Gastrocnemius medialis (tissue), 4 donors: ENCODE measurements around the gene ACOXL. TPM values are rescaled to one million over a fixed set of nuclear protein-coding genes. Genes with fewer than 3 reads are reported as not detected.

Experiments
- ATAC-seq, 2 donors: fragments of 150-250 bp; one replicate each; pipeline ENCODE4 v1.9.1; 2016
- DNase-seq, 2 donors: peaks; one replicate each; pipeline ENCODE4 v3.0.0-alpha.2; 2019
- H3K27ac ChIP-seq, 4 donors: fragments of 200-600 bp; sonication (generic); 1 replicate in 1 of 4; 2 replicates in 3 of 4; pipeline ENCODE4 v1.5.1; 2016 to 2018; ENCODE audit warnings: mild to moderate bottlenecking in 2 of 4, moderate library complexity in 1 of 4
- H3K27me3 ChIP-seq, 3 donors: fragments of 200-600 bp; sonication (generic) in 2 of 3; 1 replicate in 1 of 3; 2 replicates in 2 of 3; pipeline versions ENCODE4 v1.5.1 to v1.6.0; 2016 to 2019; ENCODE audit warnings: mild to moderate bottlenecking in 1 of 3, moderate library complexity in 1 of 3
- H3K36me3 ChIP-seq, 2 donors: fragments of 200-600 bp; sonication (generic) in 1 of 2; one replicate each; pipeline ENCODE4 v1.5.1; 2017 to 2018
- H3K4me1 ChIP-seq, 2 donors: fragments of 200-600 bp; sonication (generic) in 1 of 2; one replicate each; pipeline ENCODE4 v1.5.1; 2016 to 2017; ENCODE audit warnings: mild to moderate bottlenecking in 2 of 2
- H3K4me3 ChIP-seq, 4 donors: fragments of 200-600 bp; sonication (generic) in 3 of 4; 1 replicate in 1 of 4; 2 replicates in 3 of 4; pipeline ENCODE4 v1.5.1; 2016 to 2019; ENCODE audit warnings: mild to moderate bottlenecking in 2 of 4
- H3K9me3 ChIP-seq, 3 donors: fragments of 200-600 bp; sonication (generic) in 2 of 3; 1 replicate in 1 of 3; 2 replicates in 2 of 3; pipeline ENCODE4 v1.5.1; 2016 to 2019
- POLR2A ChIP-seq, 2 donors: fragments of 450-650 bp; IDR thresholded peaks; one replicate each; pipeline ENCODE4 v1.6.1; 2017; ENCODE audit warnings: antibody characterized with exemption in 2 of 2, mild to moderate bottlenecking in 2 of 2, moderate library complexity in 2 of 2
- in situ Hi-C, 4 donors: fragments of 200-750 bp; cut with MboI; loops; one replicate each; pipeline versions ENCODE4 v1.15.0 to v1.8.0; 2017; ENCODE audit warnings: low sequenced_read_pairs in 4 of 4
- intact Hi-C: fragments of 100-400 bp; cut with DNase I; formaldehyde crosslinking; loops from one replicate; pipeline ENCODE4 v1.15.1; 2023; ENCODE audit warnings: low total_unique reads
- total RNA-seq, 4 donors: library from RNA; depleted of rRNA; stranded (reverse); fragments of >200 nt; gene quantifications; one replicate each; pipeline versions ENCODE4 v1.1.0 to v1.2.3, GENCODE V29; 2016
- TF ChIP-seq, protein P1 (sequence below), 5 experiments: fragments of 450-650 bp in 3 of 5; fragments of 200-600 bp in 2 of 5; sonication (generic) in 2 of 5; IDR thresholded peaks in 4 of 5; conservative IDR thresholded peaks in 1 of 5; 1 replicate in 4 of 5; 2 replicates in 1 of 5; pipeline ENCODE4 v1.5.1; 2016 to 2019; ENCODE audit warnings: antibody characterized with exemption in 5 of 5, mild to moderate bottlenecking in 3 of 5, moderate library complexity in 3 of 5

The ACOXL gene
- total RNA-seq, 4 donors from 2014 or later, result not detected

DNA sequence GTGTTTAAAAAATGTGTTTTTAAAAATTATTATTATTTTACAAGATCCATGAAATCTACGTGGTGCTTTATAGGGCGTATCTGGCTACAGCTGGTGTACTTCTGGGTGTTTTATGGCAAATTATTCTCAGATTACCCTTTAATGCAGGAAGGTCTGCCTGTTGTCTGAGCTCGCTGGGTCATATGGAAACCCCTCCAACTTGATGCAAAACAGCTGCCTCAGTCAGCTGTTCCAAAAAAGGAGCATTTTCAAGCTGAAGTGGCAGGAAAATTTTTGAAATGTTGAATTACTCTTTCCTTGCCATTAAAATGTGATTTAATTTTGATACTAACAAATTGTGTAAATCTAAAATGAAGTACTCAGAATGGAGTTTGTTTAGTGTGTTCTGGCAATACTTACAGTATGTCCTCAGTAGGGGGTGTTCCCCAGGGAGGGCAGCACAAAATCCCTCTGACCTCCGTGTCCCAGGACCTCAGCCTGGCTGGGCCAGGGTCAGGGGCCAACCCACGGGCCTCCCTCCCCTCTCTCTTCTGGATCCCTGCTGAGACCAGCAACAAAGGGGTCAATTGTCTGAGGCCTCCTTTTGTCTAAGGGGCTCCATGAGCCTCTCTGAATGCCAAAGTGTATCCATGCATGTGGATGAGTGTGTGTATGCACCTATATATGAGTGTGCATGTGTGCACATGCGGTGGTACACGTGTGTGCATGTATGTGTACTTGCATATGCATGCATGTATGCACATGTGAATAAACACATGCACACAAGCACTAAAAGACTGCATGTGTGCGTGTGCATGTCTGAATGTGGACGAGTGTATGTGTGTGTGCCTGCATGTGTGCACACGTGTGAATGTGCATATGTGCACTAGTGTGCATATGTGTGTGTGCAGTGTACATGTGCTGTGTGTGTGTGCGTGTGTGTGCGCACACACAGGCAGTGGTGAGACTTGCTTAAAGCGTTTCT is 105.4 kb downstream of the ACOXL start:
- intact Hi-C loops, result no loop called here

DNA sequence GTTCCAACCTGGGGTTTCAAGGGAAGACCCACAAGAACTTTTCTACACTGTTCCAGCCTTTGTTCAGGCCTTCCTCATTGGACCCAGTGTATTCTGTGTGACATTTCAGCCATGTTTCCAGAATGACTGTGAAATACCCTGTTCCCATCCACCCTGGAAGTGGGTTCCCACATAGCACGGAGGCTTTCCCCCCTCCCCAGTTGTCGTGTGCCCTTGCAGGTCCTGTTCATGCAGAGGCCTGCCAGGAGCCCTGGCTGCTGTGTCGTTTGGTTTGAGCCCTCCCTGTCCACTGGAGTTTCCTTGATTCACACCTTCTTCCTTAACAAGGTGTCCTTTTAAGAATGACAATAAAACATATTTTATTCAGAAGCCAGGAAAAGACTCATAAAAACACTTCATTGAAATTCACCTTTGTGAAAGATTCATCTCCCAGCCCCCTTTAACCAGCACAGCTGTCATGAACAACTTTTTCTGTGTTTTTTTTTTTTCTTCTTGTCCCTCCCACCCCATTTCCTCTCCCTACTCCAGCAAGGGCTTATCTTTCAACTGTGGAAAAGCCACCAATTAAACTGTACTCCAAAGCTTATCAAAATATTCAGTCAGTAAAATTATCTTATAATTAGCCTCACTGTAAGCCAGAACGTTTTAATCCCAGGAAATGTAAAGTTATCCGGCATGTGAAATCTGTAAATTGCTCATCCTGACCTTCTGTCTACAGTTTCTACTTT is 106.4 kb downstream of the ACOXL start:
- in situ Hi-C loops, result no loop called here

More for the DNA sequence above, 105.4 kb downstream of the ACOXL start:
- Histone ChIP-seq H3K36me3 (no peaks in the 10 kb centered on the region), H3K9me3 (no peaks in the 10 kb centered on the region), H3K4me1 (no peaks in the 10 kb centered on the region), H3K27ac (no peak overlapping the region), H3K27me3 (no peaks in the 10 kb centered on the region), H3K4me3 (no peak overlapping the region)
- TF ChIP-seq, protein P1, sequence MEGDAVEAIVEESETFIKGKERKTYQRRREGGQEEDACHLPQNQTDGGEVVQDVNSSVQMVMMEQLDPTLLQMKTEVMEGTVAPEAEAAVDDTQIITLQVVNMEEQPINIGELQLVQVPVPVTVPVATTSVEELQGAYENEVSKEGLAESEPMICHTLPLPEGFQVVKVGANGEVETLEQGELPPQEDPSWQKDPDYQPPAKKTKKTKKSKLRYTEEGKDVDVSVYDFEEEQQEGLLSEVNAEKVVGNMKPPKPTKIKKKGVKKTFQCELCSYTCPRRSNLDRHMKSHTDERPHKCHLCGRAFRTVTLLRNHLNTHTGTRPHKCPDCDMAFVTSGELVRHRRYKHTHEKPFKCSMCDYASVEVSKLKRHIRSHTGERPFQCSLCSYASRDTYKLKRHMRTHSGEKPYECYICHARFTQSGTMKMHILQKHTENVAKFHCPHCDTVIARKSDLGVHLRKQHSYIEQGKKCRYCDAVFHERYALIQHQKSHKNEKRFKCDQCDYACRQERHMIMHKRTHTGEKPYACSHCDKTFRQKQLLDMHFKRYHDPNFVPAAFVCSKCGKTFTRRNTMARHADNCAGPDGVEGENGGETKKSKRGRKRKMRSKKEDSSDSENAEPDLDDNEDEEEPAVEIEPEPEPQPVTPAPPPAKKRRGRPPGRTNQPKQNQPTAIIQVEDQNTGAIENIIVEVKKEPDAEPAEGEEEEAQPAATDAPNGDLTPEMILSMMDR (IDR thresholded peaks at IDR 0.05 in 4 of 5, conservative IDR thresholded peaks at IDR 0.05 in 1 of 5), result no peak
- TF ChIP-seq POLR2A (IDR thresholded peaks at IDR 0.05), result no peak
- in situ Hi-C loops, result no loop called here
- ATAC-seq, result no peak
- no peak for DNase-seq

DNA sequence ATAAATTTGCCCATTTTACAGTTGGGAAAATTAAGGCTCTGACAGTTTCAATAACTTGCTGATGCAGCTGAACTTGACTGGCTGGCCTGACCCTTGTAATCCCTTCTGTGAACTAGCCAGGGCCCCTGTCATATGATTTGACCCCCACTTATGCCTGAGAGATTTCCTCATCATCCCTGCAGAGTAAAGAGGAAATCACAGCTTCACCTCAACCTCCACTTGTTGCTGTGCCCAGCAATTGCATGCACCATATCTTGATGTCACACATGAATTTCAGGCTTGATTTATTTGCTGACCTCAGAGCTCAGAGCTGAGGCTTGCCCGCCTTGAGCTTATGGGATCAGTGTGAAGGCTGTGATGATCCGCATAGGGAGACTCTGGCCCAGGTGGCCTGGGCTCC is 108.1 kb downstream of the ACOXL start:
- ATAC-seq (no peak), DNase-seq (no peak)
- Histone ChIP-seq H3K27me3 (no peaks in the 10 kb centered on the region), H3K9me3 (no peaks in the 10 kb centered on the region), H3K27ac (no peak overlapping the region), H3K36me3 (no peaks in the 10 kb centered on the region), H3K4me3 (no peak overlapping the region), H3K4me1 (no peaks in the 10 kb centered on the region)
- in situ Hi-C loops (no loop called here), intact Hi-C loops (no loop called here)
- no peak for TF ChIP-seq POLR2A (IDR thresholded peaks at IDR 0.05)
- TF ChIP-seq, protein P1 (IDR thresholded peaks at IDR 0.05 in 4 of 5, conservative IDR thresholded peaks at IDR 0.05 in 1 of 5), result no peak

More for the DNA sequence above, 106.4 kb downstream of the ACOXL start:
- intact Hi-C loops, result no loop called here
- Histone ChIP-seq H3K27me3 (no peaks in the 10 kb centered on the region), H3K4me1 (no peaks in the 10 kb centered on the region), H3K36me3 (no peaks in the 10 kb centered on the region), H3K27ac (no peak overlapping the region), H3K9me3 (no peaks in the 10 kb centered on the region), H3K4me3 (no peak overlapping the region)
- DNase-seq (no peak), ATAC-seq (no peak)
- TF ChIP-seq POLR2A (IDR thresholded peaks at IDR 0.05), result no peak
- TF ChIP-seq, protein P1 (IDR thresholded peaks at IDR 0.05 in 4 of 5, conservative IDR thresholded peaks at IDR 0.05 in 1 of 5), result no peak

DNA sequence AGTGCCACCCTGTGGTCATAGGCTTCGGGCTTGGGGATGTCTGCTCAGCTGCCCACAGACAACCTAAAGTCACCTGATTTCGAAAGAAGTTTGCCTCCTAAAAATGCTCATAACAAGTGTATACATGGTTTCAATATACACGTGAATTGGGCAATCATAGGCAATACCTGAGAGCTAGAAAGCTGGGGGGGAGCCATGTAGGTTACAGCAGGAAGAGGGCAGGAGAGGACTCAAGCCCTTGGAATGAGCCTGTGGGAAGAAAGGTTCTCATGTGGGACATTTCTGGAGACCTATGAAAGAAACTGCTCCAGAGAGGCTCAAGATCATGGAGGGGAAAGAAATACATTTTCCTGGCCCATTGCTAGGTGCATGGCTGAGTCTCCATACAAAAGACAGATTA is 109.7 kb downstream of the ACOXL start:
- Histone ChIP-seq H3K9me3 (no peaks in the 10 kb centered on the region), H3K27ac (no peak overlapping the region), H3K4me3 (no peak overlapping the region), H3K4me1 (no peaks in the 10 kb centered on the region), H3K27me3 (no peaks in the 10 kb centered on the region), H3K36me3 (no peaks in the 10 kb centered on the region)
- in situ Hi-C loops, result no loop called here
- no peak for DNase-seq
- intact Hi-C loops, result no loop called here
- no peak for ATAC-seq
- no peak for TF ChIP-seq POLR2A (IDR thresholded peaks at IDR 0.05)
- TF ChIP-seq, protein P1 (IDR thresholded peaks at IDR 0.05 in 4 of 5, conservative IDR thresholded peaks at IDR 0.05 in 1 of 5), result no peak
